ENCODE measurements around the gene FCER2.

DNA sequence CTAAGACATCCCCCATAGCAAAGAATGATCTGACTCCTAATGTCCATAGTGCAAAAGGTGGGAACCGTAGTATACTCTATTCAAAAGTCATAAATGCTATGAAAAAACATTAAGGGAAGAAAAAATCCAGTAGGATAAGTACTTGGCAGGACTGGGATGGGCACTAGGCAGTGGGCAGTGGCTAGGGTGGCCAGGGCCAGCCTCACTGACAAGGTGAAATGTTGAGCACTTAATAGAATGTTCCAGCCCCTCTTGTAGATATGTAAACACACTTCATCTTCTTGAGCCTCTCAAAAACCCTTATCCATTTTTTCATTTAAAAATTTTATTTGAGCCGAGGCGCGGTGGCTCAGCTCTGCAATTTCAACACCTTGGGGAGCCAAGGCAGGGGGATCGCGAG, 31.4 kb upstream of the FCER2 start:
- TF ChIP-seq POLR2A (IDR thresholded peaks at IDR 0.05) (no peak), POLR2AphosphoS5 (IDR thresholded peaks at IDR 0.05) (no peak)
- TF ChIP-seq, protein P1, sequence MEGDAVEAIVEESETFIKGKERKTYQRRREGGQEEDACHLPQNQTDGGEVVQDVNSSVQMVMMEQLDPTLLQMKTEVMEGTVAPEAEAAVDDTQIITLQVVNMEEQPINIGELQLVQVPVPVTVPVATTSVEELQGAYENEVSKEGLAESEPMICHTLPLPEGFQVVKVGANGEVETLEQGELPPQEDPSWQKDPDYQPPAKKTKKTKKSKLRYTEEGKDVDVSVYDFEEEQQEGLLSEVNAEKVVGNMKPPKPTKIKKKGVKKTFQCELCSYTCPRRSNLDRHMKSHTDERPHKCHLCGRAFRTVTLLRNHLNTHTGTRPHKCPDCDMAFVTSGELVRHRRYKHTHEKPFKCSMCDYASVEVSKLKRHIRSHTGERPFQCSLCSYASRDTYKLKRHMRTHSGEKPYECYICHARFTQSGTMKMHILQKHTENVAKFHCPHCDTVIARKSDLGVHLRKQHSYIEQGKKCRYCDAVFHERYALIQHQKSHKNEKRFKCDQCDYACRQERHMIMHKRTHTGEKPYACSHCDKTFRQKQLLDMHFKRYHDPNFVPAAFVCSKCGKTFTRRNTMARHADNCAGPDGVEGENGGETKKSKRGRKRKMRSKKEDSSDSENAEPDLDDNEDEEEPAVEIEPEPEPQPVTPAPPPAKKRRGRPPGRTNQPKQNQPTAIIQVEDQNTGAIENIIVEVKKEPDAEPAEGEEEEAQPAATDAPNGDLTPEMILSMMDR (IDR thresholded peaks at IDR 0.05 in 8 of 11, conservative IDR thresholded peaks at IDR 0.05 in 3 of 11), result no peak
